Stimulated activated CD4-positive, alpha-beta T cell treated with anti-CD3 and anti-CD28 coated beads, Interleukin-1b, Interleukin-23, amount 100 ng/mL, for 48 hours (primary cell): ENCODE measurements around the gene TUBA8.
"Not testable (repeated sequence)": the region's sequence is repeated elsewhere in the genome, so short reads cannot be mapped to it uniquely, and the experiment has no call there.

Source experiments
- DNase-seq: peaks from one replicate; pipeline ENCODE4 v3.0.0-alpha.2; 2020

The TUBA8 gene

DNA sequence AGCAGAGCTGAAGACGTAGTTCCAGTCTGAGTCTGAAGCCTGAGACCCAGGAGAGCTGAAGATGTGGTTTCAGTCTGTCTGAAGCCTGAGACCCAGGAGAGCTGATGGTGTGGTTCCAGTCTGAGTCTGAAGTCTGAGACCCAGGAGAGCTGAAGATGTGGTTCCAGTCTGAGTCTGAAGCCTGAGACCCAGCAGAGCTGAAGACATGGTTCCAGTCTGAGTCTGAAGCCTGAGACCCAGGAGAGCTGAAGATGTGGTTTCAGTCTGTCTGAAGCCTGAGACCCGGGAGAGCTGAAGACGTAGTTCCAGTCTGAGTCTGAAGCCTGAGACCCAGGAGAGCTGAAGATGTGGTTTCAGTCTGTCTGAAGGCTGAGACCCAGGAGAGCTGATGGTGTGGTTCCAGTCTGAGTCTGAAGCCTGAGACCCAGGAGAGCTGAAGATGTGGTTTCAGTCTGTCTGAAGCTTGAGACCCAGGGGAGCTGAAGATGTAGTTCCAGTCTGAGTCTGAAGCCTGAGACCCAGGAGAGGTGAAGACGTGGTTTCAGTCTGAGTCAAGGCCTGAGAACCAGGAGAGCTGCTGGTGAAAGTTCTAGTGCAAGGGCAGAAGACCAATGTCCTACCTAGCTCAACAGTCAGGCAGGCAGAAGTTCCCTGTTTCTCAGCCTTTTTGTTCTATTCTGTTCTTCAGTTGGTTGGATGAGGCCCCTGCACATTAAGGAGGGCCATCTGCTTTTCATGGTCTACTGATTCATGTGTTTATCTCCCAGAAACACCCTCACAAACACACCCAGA lies 3.9 kb upstream of the TUBA8 start:
- DNase-seq: peak; percentile 76

DNA sequence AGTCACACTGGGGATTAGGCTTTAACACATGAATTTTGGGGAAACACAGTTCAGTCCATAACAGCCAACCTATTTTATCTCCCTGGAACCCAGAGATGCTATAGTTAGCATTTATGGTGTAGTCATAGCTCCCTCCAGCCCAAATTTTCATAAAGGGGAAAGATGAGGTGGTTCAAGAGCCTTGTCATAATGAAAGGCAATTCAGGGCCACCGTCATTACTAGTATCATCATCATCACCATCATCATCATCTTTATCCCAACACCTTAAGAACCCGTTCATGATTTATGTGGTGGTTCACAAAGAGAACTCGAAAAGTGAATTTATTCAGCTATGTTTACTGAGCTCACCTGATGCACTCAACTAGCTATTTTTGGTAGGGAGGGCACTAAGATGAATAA lies 2.4 kb upstream of the TUBA8 start:
- no peak for DNase-seq

- no peak for DNase-seq
Measured at GRCh38 chr22:18109410-18110193, 1.0 kb upstream of the TUBA8 start.

GRCh38 chr22:18110954-18111758 lies 547 bp downstream of the TUBA8 start:
- DNase-seq: no peak

DNA sequence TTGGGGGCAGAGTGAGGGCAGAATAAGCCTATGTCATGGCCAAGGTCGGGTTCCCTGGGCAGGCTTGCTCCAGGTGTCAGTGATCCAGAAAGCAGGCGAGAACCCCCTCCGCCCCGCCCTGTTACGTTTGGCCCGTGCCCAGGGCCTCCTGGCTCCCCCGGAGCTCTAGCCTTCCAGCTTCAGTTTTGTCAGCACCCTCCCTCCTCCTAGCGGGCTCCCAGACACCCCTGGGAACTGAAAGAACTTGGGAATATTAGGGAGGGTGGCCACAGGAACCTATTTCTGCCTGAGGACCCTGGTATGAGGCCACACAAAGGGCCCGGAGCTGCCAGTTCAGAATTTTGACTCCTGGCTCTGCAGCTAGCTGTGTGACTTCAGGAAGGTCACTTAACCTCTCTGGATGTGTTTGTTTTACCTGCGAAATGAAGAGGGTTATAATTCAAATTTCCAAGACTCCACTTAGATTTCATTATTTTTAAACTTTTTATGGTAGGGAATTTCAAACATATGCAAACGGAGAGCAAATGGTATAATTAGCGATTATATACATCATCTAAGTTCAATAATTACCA lies 1.2 kb downstream of the TUBA8 start:
- DNase-seq: no peak

DNA sequence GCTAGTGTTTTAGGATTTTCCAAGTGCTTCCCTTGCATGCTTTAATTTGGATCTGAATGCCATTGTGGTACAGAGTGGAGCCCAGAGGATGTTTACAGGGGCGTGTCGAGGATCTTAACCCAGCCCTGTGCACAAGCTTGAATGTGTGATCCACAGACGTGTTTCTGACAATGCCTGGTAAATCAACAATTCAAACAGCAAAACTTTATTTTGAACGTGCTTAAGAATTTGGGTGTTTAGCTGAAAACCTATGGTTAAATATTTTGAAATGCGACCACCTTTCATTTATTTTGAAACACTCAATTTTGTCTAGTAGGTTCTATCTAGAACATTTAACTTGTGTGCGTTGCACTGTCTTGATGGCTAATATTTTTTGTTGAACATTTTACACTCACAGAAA lies 1.8 kb downstream of the TUBA8 start:
- DNase-seq: no peak

DNA sequence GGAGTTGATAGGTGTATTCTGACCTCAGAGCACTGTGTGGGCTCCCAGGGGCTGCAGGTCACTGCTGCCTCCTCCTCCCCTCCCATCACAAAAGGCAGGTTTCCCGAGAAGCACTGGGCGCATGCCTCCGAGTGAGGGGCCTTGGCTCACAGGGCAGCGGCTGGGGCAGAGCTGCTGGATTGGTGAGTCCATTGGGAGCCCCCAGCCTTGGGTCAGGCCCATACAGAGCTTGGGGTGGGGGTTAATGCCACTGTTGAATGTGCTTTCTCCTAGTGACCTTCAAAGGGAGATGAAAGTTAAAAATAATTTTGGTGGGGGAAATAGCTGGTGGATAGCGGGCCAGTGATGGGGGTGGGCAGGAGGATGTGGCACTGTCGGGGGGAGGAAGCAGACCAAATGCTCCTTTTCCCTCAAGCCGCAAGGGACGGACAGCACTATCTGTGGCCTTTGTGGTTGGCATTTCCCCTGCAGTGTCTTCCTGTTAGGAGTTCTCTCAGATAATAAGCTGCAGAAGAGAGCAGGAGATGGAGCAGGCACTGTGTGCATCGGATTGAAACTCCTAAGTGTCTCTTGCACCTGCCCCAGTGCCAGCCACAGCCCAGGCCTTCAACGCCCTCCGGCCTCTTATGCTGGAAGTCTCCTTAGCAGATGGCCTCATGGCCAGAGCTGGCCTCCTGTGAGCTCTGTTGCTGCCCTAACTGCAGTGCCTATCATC lies 3.2 kb downstream of the TUBA8 start:
- DNase-seq: no peak

GRCh38 chr22:18114495-18114894 lies 3.9 kb downstream of the TUBA8 start:
- no peak for DNase-seq

- DNase-seq: no peak
Measured at GRCh38 chr22:18114976-18115652, 4.5 kb downstream of the TUBA8 start.

DNA sequence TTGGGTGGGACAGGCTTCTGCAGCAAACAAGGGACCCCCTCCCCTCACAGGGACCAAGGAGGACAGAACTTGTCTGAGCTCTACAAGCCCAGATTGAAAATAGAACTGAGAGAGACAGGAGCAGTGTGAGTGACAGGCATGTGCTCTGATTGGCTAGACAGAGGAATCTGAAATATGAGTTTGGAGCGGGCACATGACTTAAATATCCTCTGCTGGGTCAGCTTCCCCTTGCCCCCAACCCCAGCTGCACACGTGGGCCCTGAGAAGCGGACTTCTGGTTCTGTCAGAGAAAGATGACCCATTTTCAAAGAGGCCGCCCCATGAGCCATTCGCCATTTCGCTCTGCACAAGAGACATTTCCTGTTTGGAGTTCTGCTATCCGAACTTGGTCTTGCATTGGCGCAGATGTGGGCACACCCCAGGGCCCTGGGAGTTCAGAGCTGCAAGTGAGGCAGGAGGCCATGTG lies 5.3 kb downstream of the TUBA8 start:
- DNase-seq: no peak

DNA sequence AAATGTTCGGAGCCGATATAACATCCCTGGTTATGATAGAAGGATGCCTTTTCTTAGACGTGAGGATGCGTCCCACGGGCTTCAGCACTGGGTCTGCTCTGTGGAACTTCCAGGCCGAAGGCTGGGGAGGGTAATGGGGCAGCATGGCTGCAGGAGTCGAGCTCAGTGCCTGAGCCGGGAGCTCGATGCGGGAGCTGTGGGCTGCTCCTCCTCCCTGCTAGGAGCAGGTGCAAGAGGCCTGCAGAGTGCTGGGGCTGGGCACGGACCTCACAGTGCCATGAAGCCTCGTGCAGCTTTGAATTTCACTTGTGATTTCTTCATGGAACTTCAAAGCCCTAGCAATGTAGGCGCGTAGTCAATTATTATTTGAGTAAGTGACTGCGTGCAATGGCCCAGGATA lies 6.0 kb downstream of the TUBA8 start:
- DNase-seq: no peak

DNA sequence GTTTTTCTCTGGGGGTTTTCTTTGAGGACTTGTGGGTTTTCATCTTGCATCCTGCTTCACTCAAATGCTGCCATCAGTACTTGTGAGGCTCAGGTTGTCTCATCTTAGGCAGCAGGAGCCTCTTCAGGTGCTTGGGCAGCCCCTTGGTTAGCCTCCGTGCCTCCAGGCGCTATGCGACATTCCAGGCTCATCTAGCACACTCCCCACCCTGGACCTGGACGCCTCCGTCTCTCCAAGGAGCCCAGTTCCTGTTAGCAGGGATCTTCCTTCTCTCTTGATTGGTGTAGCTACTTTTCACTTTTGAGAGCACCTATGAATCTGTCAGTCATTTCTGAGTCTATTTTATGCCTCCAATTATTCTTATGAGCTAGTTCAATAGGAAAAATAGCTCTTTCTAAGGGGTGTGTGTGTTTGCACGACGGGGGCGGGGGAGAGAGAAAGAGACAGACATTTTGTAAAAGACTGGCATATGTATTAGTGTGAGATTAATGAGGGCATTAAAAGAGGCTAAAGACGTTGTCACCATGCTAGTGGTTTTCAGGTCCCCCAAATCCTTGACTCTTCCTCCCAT lies 7.8 kb downstream of the TUBA8 start:
- DNase-seq: no peak

DNA sequence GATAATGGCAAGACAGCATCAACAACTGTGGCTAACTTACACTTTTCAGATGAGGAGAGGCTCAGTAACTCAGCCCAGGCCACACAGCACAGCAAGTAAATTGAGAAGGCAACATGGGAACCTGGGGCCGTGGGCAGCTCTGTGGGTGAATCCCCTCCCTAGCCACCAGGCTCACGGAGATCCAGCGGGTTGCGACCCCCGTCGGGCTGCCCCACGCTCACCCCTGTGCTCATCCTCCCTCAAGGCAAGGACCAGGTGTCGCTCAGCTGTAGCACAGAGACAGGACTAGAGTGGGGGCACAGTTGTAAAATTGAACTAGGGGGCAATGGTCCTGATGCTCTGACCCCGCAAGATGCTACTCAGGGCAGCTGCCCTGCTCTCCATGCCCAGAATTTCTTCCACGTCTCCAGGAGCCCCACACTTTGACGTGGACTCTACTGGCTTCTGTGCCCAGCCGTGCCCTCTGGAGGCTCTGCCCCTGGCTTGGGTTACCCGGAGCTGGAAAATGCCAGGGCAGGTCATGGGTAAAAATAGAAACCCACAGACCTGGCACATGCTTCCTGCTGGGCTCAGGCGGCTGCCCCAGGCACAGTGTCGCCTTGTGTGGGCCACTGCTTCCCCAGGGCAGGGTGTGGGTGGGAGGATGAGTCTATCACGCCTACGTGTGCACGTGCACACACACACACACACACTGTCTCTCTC lies 9.0 kb downstream of the TUBA8 start:
- no peak for DNase-seq

DNA sequence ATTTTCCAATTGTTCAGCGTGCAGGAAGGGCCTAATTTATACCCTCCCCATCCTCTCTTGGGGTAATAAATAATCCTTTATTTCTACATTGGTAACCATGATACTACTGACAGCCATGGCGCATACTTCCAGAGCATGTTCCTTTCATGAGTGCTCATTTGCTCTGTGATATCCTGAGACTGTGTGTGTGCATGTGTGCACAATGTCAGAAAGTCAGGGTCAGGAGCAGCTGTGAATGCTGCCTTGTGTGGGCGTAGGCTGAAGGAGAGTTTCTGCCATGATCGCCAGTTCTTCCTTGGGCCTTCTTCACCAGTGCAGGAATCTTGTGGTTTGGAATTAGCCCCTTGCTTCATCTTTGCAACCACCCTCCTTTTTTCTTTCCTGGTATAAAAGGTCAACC lies 10.2 kb downstream of the TUBA8 start:
- DNase-seq: no peak

- DNase-seq: no peak
Measured at GRCh38 chr22:18121506-18121905, 10.9 kb downstream of the TUBA8 start.

- DNase-seq: no peak
Measured at GRCh38 chr22:18121954-18122554, 11.4 kb downstream of the TUBA8 start.

DNA sequence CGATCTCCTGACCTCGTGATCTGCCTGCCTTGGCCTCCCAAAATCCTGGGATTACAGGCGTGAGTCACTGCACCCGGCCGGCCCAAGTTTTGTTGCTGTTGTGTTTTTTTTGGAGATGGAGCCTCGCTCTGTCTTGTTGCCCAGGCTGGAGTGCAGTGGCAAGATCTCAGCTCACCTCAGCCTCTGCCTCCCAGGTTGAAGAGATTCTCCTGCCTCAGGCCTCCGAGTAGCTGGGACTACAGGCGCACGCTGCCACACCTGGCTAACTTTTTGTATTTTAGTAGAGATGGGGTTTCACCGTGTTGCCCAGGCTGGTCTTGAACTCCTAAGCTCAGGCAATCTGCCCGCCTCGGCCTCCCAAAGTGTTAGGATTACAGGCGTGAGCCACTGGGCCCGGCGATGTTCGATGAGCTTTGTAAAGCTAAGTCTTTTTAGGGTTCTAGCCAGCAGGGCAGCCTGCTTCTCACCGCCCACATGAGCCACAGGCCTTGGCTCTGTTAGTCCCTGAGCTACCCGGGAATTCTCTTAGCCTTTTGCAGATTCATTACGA lies 12.9 kb downstream of the TUBA8 start:
- DNase-seq: not testable (repeated sequence)

GRCh38 chr22:18126606-18127005 lies 16.0 kb downstream of the TUBA8 start:
- no peak for DNase-seq

GRCh38 chr22:18130018-18130417 lies 19.4 kb downstream of the TUBA8 start:
- no peak for DNase-seq
